SIG-M5 treated with dmso at 0.1 percent for 504 hours (cell line): ENCODE data around the gene XXYLT1.
"Not testable (repeated sequence)": the region's sequence is repeated elsewhere in the genome, so short reads cannot be mapped to it uniquely, and the experiment has no call there.

Source experiments
- DNase-seq: peaks from one replicate; lab custom pipeline; 2025; ENCODE audit not compliant: unreplicated experiment; lab: John Stamatoyannopoulos, UW

Gene XXYLT1

DNA sequence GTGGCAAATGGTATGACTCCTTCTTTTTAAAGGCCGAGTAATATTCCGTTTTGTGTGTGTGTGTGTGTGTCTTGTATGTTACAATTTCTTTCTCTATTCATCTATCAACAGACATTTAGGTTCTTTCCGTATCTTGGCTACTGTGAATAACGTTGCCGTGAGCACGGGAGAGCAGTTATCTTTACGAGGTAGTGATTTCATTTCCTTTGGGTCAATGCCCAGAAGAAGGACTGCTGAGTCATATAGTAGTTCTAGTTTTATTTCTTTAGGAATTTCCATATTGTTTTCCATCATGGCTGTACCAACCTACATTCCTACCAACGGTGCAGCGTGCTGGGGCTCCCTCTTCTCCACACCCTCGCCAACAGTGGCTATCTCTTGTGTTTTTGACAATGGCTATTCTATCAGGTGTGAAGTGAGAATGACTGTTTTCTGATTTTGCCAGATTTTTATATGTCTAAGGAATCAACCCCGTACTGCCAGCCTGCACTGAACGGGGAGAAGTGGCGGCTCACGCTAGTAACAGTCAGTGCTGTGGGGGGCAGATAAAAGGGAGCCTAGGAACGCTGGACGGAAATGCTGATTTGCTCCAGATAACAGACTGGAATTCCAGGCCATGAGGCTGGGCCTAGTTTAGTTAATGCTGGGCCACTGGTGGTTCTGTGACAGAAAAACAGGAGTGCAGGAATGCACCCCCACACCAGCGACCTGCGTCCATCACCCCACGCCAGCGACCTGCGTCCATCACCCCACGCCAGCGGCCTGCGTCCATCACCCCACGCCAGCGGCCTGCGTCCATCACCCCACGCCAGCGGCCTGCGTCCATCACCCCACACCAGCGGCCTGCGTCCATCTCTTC lies 168.1 kb downstream of the XXYLT1 start:
- no peak for DNase-seq

DNA sequence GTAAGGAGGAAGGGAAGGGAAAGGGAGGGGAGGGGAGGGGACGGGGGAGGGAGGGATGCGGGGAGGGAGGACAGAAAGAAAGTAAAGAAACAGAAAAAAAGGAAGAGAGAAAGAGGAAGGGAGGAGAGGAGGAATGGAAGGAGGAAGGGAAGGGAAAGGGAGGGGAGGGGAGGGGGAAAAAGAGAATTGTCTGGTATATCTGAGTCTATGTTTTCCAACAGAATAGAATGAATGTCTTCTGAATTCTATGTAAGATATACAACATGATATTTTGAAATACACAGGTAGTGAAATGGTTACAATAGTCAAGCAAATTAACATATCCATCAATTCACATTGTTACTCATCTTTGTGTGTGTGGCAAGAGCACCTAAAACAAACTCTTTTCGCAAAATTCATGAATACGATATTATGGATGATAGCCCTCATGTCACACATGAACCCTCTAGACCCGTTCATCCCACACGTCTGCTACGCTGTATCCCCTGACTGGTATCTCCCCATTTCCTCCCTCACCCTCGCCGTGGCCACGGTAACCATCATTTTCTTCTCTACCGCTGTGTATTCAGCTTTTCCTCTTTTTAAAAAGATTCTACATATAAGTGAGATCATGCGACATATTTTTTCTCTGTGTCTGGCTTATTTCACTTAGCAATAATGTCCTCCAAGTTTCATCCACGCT lies 168.9 kb downstream of the XXYLT1 start:
- no peak for DNase-seq

DNA sequence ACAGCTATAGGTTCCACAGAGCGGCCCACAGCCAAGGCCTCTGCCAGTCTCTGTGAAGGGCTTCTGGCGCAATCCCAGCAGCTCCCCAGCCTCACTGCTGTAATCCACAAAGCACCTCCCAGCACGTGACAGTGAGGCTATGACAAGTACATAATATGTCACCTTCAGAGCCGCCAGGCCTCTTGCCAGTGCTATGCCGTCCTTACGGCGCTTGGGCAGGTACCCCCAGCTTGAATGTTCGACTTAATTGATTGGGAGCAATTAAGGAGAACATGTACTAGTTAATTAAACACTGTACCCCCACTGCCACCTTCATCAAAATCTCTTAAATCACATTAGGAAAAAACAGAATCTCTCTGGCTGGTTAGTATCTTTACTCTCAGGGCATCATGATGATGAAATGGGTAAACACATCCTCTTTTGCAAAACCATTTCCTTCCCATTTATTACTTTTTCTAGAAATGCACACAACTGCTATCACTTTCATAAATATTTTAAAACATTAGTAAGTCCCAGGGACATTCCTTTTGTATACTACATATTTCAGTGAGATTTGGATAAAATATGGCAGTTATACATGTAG lies 169.9 kb downstream of the XXYLT1 start:
- DNase-seq = peak; percentile 87

DNA sequence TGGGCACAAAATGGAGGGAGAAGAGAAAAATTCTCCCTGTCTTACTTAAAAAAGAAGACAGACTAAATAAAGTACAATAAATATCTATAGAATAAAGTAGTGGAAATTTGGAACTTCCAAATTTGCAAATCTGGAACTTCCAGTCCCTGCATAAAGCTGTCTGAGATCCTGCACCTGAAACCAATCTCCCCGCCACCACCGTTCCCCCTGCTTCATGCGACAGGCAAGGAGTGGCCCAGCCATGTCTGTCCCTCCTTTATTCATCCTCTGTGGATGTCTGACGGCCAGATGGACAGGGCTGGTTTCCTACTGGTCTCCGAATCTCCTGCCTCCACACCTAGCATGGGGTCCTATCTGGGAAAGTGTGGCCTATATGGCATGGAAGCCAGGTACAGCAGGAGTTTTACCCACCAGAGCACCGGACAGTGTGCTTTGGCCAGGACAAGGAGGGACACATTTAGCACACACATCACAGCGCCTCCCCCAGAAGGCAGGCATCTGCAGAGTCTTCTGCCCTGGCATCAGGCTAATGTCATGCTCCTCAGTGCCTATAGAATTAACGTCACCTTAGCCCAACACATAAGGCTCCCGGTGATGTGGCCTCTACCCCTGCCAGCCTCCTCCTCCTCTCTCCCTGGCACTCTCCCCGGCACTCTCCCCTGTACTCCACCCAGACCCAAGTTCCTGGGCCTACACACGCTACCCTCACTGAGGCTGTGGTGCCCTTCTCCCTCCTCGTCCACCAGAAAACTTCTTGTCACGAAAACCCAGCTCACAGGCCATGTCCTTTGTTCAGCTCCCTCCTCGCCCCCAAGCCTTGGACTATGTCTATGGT lies 170.8 kb downstream of the XXYLT1 start:
- no peak for DNase-seq

DNA sequence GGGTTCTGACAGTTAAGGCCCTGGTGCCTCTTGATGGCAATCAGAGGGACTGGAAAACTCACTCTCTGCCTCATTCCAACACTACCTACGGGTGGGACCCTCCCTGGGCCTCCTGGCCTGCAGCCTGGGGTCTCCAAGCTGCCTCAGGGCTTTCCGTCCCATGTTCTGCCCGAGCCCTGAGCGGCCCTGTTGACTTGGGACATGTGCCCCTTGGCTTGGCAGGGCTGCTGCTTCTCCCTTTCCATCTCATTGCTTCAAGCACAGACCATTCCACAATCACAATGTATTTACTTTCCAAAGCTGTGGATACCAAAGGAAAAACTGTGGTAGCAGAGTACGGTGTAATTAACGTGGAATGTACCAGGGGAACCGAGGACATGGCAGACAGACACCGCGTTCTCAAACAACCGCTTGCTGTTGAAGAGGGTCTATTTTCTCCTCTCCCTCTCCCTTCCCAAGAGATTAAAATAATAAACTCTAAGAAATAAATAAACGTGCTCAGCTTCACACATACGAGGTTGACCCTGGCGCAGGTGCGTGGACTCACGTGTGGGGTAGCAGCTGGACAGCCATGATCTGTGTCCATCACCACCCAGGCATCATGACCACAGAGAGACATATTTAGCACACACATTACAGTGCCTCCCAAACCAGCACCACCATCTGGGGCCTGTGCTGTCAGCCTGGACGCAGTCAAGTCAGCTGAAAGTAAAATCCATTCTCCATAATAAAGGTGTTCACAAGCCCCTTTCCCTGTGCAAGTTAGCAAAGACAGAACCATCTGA lies 172.0 kb downstream of the XXYLT1 start:
- DNase-seq = no peak

DNA sequence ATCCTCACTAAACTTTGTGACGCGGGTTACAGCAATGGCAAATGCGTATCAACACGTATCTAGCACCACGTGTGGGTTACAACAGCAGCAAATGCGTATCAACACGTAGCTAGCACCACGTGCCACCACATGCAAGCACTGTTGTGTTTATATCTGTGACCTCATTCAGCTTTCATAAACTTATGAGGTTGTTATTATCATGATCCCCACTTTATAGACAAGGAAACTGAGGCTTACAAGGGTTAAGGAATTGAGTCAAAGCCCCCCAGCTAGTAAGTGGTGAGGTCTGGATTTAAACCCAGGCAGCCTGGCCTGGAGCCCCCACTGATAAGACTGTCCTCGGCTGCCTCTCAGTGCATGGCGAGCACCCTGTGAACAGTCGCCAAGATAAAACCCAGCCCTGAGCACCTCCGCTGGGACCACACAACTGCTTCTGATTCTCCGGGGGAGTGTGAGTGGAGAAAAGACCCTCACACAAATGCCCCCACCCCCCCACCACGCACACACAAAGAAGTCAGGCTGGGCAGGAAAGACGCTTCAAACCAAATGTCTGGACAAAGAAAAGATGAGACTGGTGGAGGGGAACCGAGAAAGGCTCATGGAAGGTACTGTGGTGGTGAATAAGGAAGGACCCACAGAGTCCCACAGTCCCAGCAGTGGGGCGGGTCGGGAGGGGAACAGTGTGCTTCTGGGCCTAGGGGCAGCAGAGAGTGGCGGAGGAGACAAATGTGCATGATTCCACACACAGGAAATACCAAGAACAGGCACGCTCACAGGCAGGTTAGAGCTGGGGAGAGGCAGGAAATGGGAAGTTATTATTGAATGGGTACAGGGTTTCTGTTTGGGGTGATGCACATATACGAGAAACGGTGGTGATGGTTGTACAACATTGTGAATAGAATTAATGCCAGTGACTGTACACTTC lies 173.4 kb downstream of the XXYLT1 start:
- no peak for DNase-seq

DNA sequence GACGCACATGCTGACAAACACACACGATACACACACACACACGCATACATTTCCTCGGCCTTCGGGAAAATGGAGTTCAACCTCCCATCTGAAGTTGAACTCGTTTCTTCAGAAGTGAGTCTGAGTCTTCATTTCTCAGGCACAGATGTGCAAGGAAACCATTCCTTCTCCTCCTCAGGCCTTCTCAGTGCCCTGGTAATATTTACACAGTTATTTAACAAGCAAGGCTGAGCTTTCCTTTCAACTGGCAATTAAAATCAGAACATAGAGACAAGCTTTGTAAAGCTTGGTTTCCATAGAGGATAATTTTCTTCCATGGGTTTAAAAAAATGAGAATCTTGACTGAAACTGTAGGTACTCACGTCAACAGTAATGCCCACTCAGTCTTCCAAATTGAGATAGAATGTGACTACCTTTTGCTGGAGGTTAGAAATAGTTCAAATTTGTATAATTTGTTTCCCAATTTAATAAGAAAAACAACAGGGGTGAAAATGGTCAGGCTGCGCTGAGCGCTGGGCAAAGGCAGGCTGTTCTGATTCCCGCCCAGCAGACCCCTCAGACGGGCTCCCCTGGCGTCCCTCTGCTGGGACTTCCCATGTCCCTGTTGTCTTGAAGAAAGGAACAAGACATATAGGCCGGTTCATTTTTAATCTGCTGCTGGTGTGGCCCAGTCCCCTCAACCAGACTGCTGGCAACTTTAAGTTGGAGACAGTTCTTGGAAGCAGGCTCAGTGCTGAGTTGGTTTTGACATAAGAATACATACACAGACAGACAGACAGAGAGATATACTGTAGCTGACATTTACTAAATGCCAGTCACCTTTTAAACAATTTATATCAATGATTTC lies 174.3 kb downstream of the XXYLT1 start:
- DNase-seq = no peak

DNA sequence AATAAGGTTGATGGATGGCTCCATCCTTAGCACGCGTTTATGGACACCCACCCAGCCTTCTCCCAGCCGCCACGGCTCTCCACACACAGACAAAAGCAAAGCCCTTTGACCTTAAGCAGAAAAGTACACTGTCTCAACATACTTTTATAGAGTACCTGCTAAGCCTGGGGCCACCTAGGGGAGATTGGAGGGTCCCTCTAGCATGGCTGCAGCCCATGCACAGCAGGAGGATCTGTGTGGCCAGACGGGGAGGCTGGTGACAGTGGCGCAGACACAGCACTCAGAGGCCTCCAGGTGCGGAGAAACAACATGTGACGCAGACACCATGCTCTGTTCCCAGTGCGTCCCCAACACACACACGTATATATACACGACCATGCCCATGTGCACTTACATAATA lies 174.9 kb downstream of the XXYLT1 start:
- DNase-seq = no peak

DNA sequence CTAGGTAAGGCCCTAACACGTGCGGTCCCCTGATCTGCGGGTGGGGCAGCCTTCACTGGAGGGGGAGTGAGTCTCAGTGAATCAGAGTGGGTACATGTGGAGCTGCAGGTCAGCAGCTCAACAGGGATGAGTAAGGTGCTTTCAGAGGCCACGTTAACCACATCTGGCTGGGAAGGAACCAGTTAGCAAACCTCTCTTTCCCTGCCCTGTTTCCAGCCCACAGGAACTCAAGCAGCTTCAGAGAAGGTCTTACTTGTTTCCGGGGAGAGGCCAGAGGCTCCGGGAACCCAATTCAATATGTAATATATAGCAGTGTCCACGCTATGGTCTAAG lies 175.3 kb downstream of the XXYLT1 start:
- no peak for DNase-seq

DNA sequence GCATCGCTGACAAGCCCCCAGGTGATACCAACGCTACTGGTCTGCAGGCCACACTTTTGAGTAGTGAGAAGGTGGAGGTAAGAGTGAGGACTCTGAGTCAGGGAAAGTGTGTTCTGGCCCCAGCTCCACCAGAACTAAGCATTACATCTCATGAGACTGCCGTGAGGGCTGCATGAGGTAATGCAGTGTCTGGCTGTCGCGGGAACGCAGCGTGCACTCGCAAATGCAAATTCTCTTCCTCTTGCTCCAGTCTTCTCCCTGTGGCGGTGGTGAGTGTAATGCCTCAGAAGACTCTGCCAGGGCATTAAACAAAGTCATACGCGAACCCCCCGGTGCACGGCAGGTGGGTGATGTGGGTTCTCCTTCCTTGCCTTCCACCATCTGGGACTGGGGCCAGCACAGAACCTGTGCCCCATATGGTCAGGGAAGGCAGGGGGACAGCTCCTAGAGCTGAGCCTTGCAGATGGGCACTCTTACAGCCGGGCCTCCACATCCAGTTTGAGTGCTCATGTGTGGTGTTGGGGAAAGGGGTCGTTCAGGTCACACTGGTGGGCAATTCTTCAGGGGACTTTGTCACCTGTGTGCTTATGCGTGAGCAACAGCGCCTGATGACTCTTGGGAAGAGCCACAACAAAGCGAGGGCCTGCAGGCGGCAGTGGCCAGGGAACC lies 175.8 kb downstream of the XXYLT1 start:
- no peak for DNase-seq

DNA sequence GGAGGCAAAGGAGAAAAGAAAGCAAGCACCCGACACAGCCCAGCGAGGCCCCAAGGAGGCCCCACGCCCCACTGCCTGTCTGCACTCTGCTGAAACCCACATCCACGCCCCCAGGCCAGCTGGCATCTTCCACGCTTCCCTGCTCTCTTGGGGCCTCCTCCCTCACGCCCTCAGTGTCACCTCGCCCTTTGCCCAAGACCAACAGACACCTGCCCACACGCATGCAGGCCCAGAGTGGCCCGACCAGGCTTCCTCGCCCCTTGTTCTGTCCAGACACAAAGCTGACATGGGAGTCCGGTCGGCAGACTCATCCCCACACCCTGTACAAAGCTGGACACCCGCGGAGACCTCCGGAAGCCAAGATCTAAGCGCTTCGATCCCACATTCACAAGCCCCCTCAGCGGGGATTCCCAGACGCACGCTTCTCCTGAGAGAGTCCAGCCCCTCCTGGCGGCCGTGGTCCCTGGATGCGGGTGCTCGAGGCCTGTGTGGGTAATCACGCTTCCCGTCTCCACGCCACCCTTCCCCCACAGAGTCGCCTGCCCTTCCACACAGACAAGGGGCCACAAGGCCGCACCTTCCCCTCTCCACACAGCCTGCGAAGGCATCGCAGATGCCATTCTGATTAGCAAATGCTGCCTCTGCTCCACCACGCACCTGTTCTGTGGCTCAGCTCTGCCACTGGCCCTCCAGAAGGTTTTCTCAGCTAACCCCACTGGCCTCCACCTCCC lies 176.6 kb downstream of the XXYLT1 start:
- DNase-seq = peak; percentile 18

DNA sequence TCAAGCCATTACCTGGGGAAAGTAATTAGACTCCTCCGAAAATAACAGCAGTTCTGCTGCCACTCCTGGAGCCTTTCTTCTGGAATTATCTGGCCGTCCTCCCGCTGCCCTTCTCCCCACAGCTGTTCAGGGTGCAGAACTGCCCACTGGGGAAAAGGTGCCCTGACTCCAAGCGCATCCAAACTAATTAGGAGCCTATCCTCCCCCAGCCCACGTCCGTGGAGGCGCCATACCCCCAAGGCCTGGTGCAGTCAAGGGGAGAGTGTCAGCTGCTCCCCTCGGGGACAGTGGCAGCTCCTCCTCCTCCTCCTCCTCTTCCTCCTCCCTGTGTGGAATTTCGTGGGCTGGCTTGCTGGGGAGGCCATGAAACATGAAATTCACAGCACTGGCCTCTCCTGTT lies 177.2 kb downstream of the XXYLT1 start:
- no peak for DNase-seq

DNA sequence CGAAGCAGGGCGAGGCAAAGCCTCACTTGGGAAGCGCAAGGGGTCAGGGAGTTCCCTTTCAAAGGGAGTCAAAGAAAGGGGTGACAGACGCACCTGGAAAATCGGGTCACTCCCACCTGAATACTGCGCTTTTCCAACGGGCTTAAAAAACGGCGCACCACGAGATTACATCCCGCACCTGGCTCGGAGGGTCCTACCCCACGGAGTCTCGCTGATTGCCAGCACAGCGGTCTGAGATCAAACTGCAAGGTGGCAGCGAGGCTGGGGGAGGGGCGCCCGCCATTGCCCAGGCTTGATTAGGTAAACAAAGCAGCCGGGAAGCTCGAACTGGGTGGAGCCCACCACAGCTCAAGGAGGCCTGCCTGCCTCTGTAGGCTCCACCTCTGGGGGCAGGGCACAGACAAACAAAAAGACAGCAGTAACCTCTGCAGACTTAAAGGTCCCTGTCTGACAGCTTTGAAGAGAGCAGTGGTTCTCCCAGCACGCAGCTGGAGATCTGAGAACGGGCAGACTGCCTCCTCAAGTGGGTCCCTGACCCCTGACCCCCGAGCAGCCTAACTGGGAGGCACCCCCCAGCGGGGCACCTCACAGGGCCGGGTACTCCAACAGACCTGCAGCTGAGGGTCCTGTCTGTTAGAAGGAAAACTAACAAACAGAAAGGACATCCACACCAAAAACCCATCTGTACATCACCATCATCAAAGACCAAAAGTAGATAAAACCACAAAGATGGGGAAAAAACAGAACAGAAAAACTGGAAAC lies 182.9 kb downstream of the XXYLT1 start:
- not testable (repeated sequence) for DNase-seq

DNA sequence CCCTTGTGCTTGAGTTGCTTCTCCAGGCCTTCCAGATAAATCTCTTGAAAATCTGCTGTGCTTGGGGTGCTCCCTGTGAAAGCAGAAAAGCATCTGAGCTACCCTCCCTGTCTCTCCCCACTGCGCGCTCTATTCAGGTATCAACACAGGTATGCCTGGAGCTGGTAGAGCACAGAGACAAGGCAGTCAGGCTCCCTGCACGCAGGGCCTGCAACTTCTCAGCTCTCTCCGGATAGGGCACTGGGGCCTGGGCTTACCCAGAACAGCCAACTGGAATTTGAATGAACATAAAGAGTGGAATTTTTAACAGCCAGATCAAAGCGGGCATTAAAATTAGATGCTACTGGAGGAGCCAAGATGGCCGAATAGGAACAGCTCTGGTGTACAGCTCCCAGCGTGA lies 183.6 kb downstream of the XXYLT1 start:
- DNase-seq = no peak

DNA sequence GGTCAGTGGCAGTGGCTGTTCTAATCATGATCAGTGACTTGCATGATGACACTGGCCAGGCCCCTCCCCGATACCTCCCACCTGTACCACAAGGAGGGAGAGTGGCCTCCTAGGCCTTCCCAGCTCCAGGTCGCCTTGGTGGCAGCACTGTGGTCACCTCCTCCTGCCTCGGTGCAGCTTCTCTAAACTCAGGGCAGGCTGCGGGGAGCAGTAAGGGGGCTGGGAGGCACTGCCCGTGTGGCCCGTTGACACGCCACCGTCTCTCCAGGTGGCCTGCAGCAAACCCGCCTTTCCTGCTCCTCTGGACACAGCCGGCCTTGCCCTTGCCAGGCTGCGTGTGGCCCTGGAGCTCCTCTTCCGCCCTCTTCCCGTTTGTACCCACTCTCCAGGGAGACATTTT lies 184.1 kb downstream of the XXYLT1 start:
- DNase-seq = no peak

DNA sequence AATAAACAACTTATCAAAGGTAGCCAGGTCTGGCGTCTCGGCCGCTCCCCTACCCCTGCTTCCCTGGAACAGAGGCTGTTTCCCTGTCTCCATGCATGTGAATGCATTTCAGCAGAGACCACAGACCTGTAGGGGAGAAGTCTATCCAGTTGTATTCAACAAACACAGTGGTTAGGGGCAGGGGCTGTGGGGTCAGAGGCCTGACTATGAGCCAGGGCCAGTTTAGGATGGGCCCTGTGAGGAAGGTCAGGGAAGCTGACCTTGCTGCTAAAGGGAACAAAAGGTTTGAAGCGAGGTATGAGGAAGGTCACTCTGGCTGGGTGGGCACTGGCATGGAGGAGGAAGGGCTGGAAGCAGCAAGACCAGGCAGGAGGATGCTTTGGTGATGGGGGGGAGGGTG lies 184.6 kb downstream of the XXYLT1 start:
- no peak for DNase-seq
